Measurements from ENCODE around the gene ANO4.
"Not testable (repeated sequence)": the region's sequence is repeated elsewhere in the genome, so short reads cannot be mapped to it uniquely, and the experiment has no call there.

ANO4 gene

DNA sequence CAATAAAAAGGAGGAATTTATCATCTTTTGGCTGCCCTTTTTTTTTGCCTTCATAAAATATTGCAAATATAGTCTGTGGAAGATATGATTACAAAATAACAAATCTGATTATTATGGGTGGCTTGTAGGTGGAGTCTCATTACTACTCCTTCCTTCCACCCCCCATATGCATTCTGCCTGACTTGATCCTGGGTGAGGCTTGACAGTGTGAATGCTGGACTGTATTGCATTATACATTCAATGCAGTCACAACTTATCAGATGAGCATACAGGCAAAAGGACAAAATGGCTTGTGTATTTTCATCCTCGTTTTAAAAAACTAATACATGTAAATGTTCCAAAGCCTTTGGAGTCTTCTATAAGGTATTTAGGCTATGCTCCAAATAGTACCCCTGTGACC is 186.3 kb downstream of the ANO4 start:
- H3K4me3 ChIP-seq (ENCODE audit: low read length), result no peak overlapping the region
- no peak overlapping the region for H3K4me2 ChIP-seq (ENCODE audit: low read length)
- H3K9me3 ChIP-seq (replicated peaks; ENCODE audit: low read length), result no peaks in the 10 kb centered on the region
- no peak overlapping the region for H3K9ac ChIP-seq (ENCODE audit: low read depth, low read length)
- H3K27me3 ChIP-seq (ENCODE audit: control insufficient read depth, insufficient read depth, low read length), result no peaks in the 10 kb centered on the region
- H3K4me1 ChIP-seq (ENCODE audit: control insufficient read depth, insufficient read depth, low read length), result no peaks in the 10 kb centered on the region
- H3K36me3 ChIP-seq (ENCODE audit: insufficient read depth, low read length), result no peaks in the 10 kb centered on the region

DNA sequence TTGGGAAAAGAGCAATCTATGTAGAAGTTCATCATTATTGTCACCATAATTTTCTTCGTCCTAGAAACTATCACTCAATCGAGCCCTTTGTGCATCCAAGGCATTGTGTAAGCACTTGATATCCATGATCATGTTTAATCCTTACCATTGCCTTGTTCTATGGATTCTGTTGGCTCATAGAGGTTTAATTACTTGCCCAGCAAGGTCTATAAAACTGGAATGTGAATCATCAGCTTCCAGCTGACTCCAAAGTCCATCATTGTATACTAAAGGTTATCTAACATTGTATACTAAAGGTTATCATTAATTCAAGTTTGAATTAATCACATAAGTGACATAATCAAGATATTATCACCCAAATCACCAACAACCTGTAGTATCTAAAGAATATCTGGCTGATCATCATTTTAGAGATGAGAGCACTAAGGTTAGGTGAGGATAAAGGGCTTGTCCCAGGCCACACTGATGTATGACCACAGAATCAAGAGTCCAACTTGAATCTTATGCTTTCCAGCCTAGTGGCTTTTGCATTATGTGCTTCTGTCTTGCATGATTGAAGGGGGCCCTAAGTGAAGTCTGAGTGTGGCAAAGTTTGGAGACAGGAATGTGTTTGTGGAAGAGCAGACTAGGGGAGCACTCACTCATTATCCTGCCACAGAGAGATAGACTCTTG is 188.1 kb downstream of the ANO4 start:
- Histone ChIP-seq H3K9ac (ENCODE audit: low read depth, low read length) (no peak overlapping the region), H3K27me3 (ENCODE audit: control insufficient read depth, insufficient read depth, low read length) (no peaks in the 10 kb centered on the region), H3K4me1 (ENCODE audit: control insufficient read depth, insufficient read depth, low read length) (peaks cover 16% of the 10 kb centered on the region), H3K4me2 (ENCODE audit: low read length) (no peak overlapping the region), H3K36me3 (ENCODE audit: insufficient read depth, low read length) (no peaks in the 10 kb centered on the region), H3K9me3 (replicated peaks; ENCODE audit: low read length) (no peaks in the 10 kb centered on the region), H3K4me3 (ENCODE audit: low read length) (no peak overlapping the region)

DNA sequence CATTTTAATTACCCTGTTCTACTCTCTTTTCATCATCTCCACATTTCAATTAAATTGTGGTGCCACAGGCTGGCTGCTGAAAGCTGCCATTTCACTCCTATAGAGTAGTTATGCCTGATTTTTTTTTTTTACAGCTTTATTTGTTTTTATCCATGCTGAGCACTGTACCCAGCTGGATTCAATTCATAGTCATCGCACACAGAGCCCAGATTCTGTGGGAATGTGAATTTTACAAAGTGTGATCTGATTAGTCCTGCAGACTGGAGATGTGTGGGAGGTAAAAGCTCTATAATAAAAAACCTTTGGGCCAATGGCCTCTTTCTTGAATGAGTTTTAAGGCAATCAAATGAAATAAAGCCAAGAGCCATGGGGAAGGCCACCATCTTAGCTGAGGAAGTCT is 190.2 kb downstream of the ANO4 start:
- H3K4me3 ChIP-seq (ENCODE audit: low read length), result no peak overlapping the region
- H3K4me1 ChIP-seq (ENCODE audit: control insufficient read depth, insufficient read depth, low read length), result peaks cover 23% of the 10 kb centered on the region

GRCh38 chr12:100986595-100987547 is 192.3 kb downstream of the ANO4 start:
- no peaks in the 10 kb centered on the region for H3K27me3 ChIP-seq (ENCODE audit: control insufficient read depth, insufficient read depth, low read length)
- H3K9ac ChIP-seq (ENCODE audit: low read depth, low read length), result no peak overlapping the region
- no peaks in the 10 kb centered on the region for H3K36me3 ChIP-seq (ENCODE audit: insufficient read depth, low read length)
- H3K4me2 ChIP-seq (ENCODE audit: low read length), result peak overlapping the region; percentile 67
- no peaks in the 10 kb centered on the region for H3K9me3 ChIP-seq (replicated peaks; ENCODE audit: low read length)
- peak overlapping the region; percentile 6 for H3K4me3 ChIP-seq (ENCODE audit: low read length)
- peaks cover 23% of the 10 kb centered on the region for H3K4me1 ChIP-seq (ENCODE audit: control insufficient read depth, insufficient read depth, low read length)

More for the DNA sequence above, 190.2 kb downstream of the ANO4 start:
- Histone ChIP-seq H3K4me2 (ENCODE audit: low read length) (no peak overlapping the region), H3K9me3 (replicated peaks; ENCODE audit: low read length) (no peaks in the 10 kb centered on the region), H3K36me3 (ENCODE audit: insufficient read depth, low read length) (no peaks in the 10 kb centered on the region), H3K27me3 (ENCODE audit: control insufficient read depth, insufficient read depth, low read length) (no peaks in the 10 kb centered on the region), H3K9ac (ENCODE audit: low read depth, low read length) (no peak overlapping the region)

- H3K9me3 ChIP-seq (replicated peaks; ENCODE audit: low read length), result no peaks in the 10 kb centered on the region
- H3K4me1 ChIP-seq (ENCODE audit: control insufficient read depth, insufficient read depth, low read length), result peaks cover 23% of the 10 kb centered on the region
- H3K4me2 ChIP-seq (ENCODE audit: low read length), result peak overlapping the region; percentile 67
- no peaks in the 10 kb centered on the region for H3K36me3 ChIP-seq (ENCODE audit: insufficient read depth, low read length)
- no peaks in the 10 kb centered on the region for H3K27me3 ChIP-seq (ENCODE audit: control insufficient read depth, insufficient read depth, low read length)
- H3K4me3 ChIP-seq (ENCODE audit: low read length), result peak overlapping the region; percentile 6
- peak overlapping the region; percentile 21 for H3K9ac ChIP-seq (ENCODE audit: low read depth, low read length)
These were observed 193.3 kb downstream of the ANO4 start for GRCh38 chr12:100987552-100988521.

- not testable (repeated sequence) for H3K27me3 ChIP-seq (ENCODE audit: control insufficient read depth, insufficient read depth, low read length); H3K9me3 ChIP-seq (replicated peaks; ENCODE audit: low read length); H3K4me3 ChIP-seq (ENCODE audit: low read length); H3K36me3 ChIP-seq (ENCODE audit: insufficient read depth, low read length); H3K9ac ChIP-seq (ENCODE audit: low read depth, low read length); H3K4me2 ChIP-seq (ENCODE audit: low read length)
- H3K4me1 ChIP-seq (ENCODE audit: control insufficient read depth, insufficient read depth, low read length), result peaks cover 23% of the 10 kb centered on the region
These were observed 194.9 kb downstream of the ANO4 start for GRCh38 chr12:100989509-100989908.

DNA sequence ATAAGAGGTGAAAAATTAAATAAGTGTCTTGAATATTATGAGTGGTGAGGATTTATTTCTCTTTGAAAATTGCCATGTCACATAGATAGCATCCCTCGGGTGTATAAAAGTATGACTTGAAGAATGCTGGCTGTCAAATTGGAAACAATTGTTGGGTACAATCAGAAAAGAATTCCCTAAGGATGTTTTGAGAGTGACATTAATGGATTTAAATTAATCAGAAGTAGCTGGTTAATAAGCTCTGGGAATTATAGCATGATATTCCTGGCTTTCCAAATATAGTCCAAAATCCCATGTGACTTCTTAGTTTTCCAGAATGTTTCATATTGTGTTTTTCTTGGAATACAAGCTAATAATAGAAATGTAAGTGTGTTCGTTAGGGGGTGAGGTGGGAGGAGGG is 196.5 kb downstream of the ANO4 start:
- Histone ChIP-seq H3K9ac (ENCODE audit: low read depth, low read length) (no peak overlapping the region), H3K36me3 (ENCODE audit: insufficient read depth, low read length) (no peaks in the 10 kb centered on the region), H3K4me1 (ENCODE audit: control insufficient read depth, insufficient read depth, low read length) (peaks cover 22% of the 10 kb centered on the region), H3K4me2 (ENCODE audit: low read length) (no peak overlapping the region), H3K9me3 (replicated peaks; ENCODE audit: low read length) (no peaks in the 10 kb centered on the region), H3K27me3 (ENCODE audit: control insufficient read depth, insufficient read depth, low read length) (no peaks in the 10 kb centered on the region), H3K4me3 (ENCODE audit: low read length) (no peak overlapping the region)

DNA sequence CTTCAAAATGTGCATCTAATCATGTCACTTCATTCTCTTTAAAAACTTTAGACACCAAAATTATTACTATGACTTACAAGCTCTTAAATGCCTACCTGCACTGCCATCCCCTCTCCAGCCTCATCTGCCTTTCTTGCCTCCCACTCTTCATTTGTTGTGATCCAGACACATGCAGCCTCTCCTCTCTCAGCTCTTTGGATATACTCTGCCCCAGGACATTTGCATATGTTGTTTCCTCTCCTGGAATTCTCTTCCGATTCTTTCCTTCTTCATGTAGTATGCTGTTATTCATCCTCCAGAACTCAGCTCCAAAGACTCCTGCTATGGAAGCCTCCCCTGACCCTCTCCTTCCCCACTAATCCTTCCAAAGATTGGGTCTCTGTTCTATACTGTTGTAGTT is 197.6 kb downstream of the ANO4 start:
- H3K4me1 ChIP-seq (ENCODE audit: control insufficient read depth, insufficient read depth, low read length), result peaks cover 11% of the 10 kb centered on the region
- no peaks in the 10 kb centered on the region for H3K27me3 ChIP-seq (ENCODE audit: control insufficient read depth, insufficient read depth, low read length)
- H3K4me2 ChIP-seq (ENCODE audit: low read length), result no peak overlapping the region
- H3K36me3 ChIP-seq (ENCODE audit: insufficient read depth, low read length), result no peaks in the 10 kb centered on the region
- no peak overlapping the region for H3K9ac ChIP-seq (ENCODE audit: low read depth, low read length)
- H3K4me3 ChIP-seq (ENCODE audit: low read length), result no peak overlapping the region
- H3K9me3 ChIP-seq (replicated peaks; ENCODE audit: low read length), result no peaks in the 10 kb centered on the region

DNA sequence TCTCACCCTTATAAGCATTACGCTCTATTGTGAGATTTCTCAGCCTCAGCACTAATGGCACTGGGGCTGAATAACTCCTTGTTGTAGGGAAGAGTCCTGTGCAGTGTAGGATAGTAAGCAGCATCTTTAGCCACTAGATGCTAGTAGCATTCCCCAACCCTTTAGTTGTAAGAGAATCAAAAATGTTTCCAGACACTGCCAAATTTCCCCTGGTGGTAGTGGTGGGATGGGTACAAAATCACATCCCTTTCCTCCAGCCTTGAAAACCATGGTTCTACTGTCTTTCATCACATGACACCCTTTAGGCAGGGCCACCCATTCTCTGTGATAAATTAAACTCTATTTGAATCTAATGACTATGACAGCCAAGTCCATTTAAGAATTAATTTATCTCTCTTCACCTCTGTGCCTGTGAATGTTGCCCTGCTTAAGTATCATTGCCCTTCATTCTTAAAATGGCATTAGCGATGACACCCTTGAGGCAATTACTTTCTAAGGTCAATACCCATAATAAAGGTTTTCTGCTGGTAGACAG is 199.4 kb downstream of the ANO4 start:
- H3K9ac ChIP-seq (ENCODE audit: low read depth, low read length), result no peak overlapping the region
- no peaks in the 10 kb centered on the region for H3K27me3 ChIP-seq (ENCODE audit: control insufficient read depth, insufficient read depth, low read length)
- no peaks in the 10 kb centered on the region for H3K36me3 ChIP-seq (ENCODE audit: insufficient read depth, low read length)
- no peak overlapping the region for H3K4me2 ChIP-seq (ENCODE audit: low read length)
- no peaks in the 10 kb centered on the region for H3K4me1 ChIP-seq (ENCODE audit: control insufficient read depth, insufficient read depth, low read length)
- no peaks in the 10 kb centered on the region for H3K9me3 ChIP-seq (replicated peaks; ENCODE audit: low read length)
- H3K4me3 ChIP-seq (ENCODE audit: low read length), result no peak overlapping the region

GRCh38 chr12:100995201-100995600 is 200.6 kb downstream of the ANO4 start:
- Histone ChIP-seq H3K27me3 (ENCODE audit: control insufficient read depth, insufficient read depth, low read length) (no peaks in the 10 kb centered on the region), H3K9ac (ENCODE audit: low read depth, low read length) (no peak overlapping the region), H3K9me3 (replicated peaks; ENCODE audit: low read length) (no peaks in the 10 kb centered on the region), H3K4me1 (ENCODE audit: control insufficient read depth, insufficient read depth, low read length) (no peaks in the 10 kb centered on the region), H3K36me3 (ENCODE audit: insufficient read depth, low read length) (no peaks in the 10 kb centered on the region), H3K4me2 (ENCODE audit: low read length) (no peak overlapping the region), H3K4me3 (ENCODE audit: low read length) (no peak overlapping the region)

GRCh38 chr12:100995771-100996170 is 201.2 kb downstream of the ANO4 start:
- Histone ChIP-seq H3K36me3 (ENCODE audit: insufficient read depth, low read length) (no peaks in the 10 kb centered on the region), H3K27me3 (ENCODE audit: control insufficient read depth, insufficient read depth, low read length) (no peaks in the 10 kb centered on the region), H3K4me1 (ENCODE audit: control insufficient read depth, insufficient read depth, low read length) (no peaks in the 10 kb centered on the region), H3K4me3 (ENCODE audit: low read length) (no peak overlapping the region), H3K9ac (ENCODE audit: low read depth, low read length) (no peak overlapping the region), H3K4me2 (ENCODE audit: low read length) (no peak overlapping the region), H3K9me3 (replicated peaks; ENCODE audit: low read length) (no peaks in the 10 kb centered on the region)

Measured in skeletal muscle satellite cell (primary cell).